Measurements from ENCODE around the gene PRKCH. TPM values are rescaled to one million over a fixed set of nuclear protein-coding genes. Genes with fewer than 3 reads are reported as not detected.

PRKCH gene
- total RNA-seq, 2 donors from 2014 or later: 7.2 to 8.6 TPM

- Histone ChIP-seq H3K27me3 (ENCODE audit: control insufficient read depth, insufficient read depth, low read length, poor library complexity, severe bottlenecking) (no peaks in the 10 kb centered on the region), H3K9ac (ENCODE audit: extremely low read depth, low read length, poor library complexity, severe bottlenecking) (no peak overlapping the region), H3K36me3 (ENCODE audit: control insufficient read depth, insufficient read depth, low read length) (no peaks in the 10 kb centered on the region), H3K9me3 (ENCODE audit: control insufficient read depth, low read length) (no peaks in the 10 kb centered on the region), H3K27ac (ENCODE audit: low read depth, low read length) (no peak overlapping the region), H3K4me3 (ENCODE audit: low read length) (no peak overlapping the region), H3K4me1 (ENCODE audit: control insufficient read depth, insufficient read depth, low read length) (no peaks in the 10 kb centered on the region)
- no peak for TF ChIP-seq CTCF (conservative IDR thresholded peaks at IDR 0.05)
- WGBS, 2 experiments (ENCODE audit: insufficient coverage in 1 of 2, insufficient read length in 1 of 2): 99% methylated on average over 3 of the region's 3 CpGs; no CpG with 5 or more reads in 1 of the 2 experiments
- no peaks in the 10 kb centered on the region for H3K36me3 Mint-ChIP-seq (ENCODE audit: low read depth)
- no peak overlapping the region for H3K4me3 Mint-ChIP-seq
- no peaks in the 10 kb centered on the region for H3K27me3 Mint-ChIP-seq (ENCODE audit: insufficient read depth)
- no peak for DNase-seq
- H3K9me3 Mint-ChIP-seq: no peaks in the 10 kb centered on the region
- no peak overlapping the region for H3K27ac Mint-ChIP-seq
- no peaks in the 10 kb centered on the region for H3K4me1 Mint-ChIP-seq
Measured at GRCh38 chr14:61391119-61391518, 69.7 kb downstream of the PRKCH start.

GRCh38 chr14:61392297-61392696 is 70.9 kb downstream of the PRKCH start:
- no peak for TF ChIP-seq CTCF (conservative IDR thresholded peaks at IDR 0.05)
- peaks cover 11% of the 10 kb centered on the region for H3K4me1 Mint-ChIP-seq
- Histone ChIP-seq H3K9me3 (ENCODE audit: control insufficient read depth, low read length) (no peaks in the 10 kb centered on the region), H3K4me1 (ENCODE audit: control insufficient read depth, insufficient read depth, low read length) (no peaks in the 10 kb centered on the region), H3K36me3 (ENCODE audit: control insufficient read depth, insufficient read depth, low read length) (no peaks in the 10 kb centered on the region), H3K27ac (ENCODE audit: low read depth, low read length) (no peak overlapping the region), H3K4me3 (ENCODE audit: low read length) (no peak overlapping the region), H3K27me3 (ENCODE audit: control insufficient read depth, insufficient read depth, low read length, poor library complexity, severe bottlenecking) (no peaks in the 10 kb centered on the region), H3K9ac (ENCODE audit: extremely low read depth, low read length, poor library complexity, severe bottlenecking) (no peak overlapping the region)
- no peak for DNase-seq
- H3K4me3 Mint-ChIP-seq: no peak overlapping the region
- H3K36me3 Mint-ChIP-seq (ENCODE audit: low read depth): no peaks in the 10 kb centered on the region
- WGBS, 2 experiments (ENCODE audit: insufficient coverage in 1 of 2, insufficient read length in 1 of 2): 100% methylated on average over 1 of the region's 1 CpG; no CpG with 5 or more reads in 1 of the 2 experiments
- no peaks in the 10 kb centered on the region for H3K27me3 Mint-ChIP-seq (ENCODE audit: insufficient read depth)
- no peaks in the 10 kb centered on the region for H3K9me3 Mint-ChIP-seq
- no peak overlapping the region for H3K27ac Mint-ChIP-seq

- Histone ChIP-seq H3K36me3 (ENCODE audit: control insufficient read depth, insufficient read depth, low read length) (no peaks in the 10 kb centered on the region), H3K4me1 (ENCODE audit: control insufficient read depth, insufficient read depth, low read length) (no peaks in the 10 kb centered on the region), H3K27ac (ENCODE audit: low read depth, low read length) (no peak overlapping the region), H3K4me3 (ENCODE audit: low read length) (no peak overlapping the region), H3K9ac (ENCODE audit: extremely low read depth, low read length, poor library complexity, severe bottlenecking) (no peak overlapping the region), H3K9me3 (ENCODE audit: control insufficient read depth, low read length) (no peaks in the 10 kb centered on the region), H3K27me3 (ENCODE audit: control insufficient read depth, insufficient read depth, low read length, poor library complexity, severe bottlenecking) (no peaks in the 10 kb centered on the region)
- TF ChIP-seq CTCF (conservative IDR thresholded peaks at IDR 0.05): no peak
- H3K9me3 Mint-ChIP-seq: no peaks in the 10 kb centered on the region
- no peak for DNase-seq
- no peak overlapping the region for H3K4me3 Mint-ChIP-seq
- WGBS, 2 experiments (ENCODE audit: insufficient coverage in 1 of 2, insufficient read length in 1 of 2): 95% methylated on average over 1 of the region's 1 CpG; no CpG with 5 or more reads in 1 of the 2 experiments
- H3K4me1 Mint-ChIP-seq: peaks cover 15% of the 10 kb centered on the region
- no peak overlapping the region for H3K27ac Mint-ChIP-seq
- H3K27me3 Mint-ChIP-seq (ENCODE audit: insufficient read depth): no peaks in the 10 kb centered on the region
- H3K36me3 Mint-ChIP-seq (ENCODE audit: low read depth): no peaks in the 10 kb centered on the region
Measured at GRCh38 chr14:61394542-61394941, 73.2 kb downstream of the PRKCH start.

Measured in endodermal cell (in vitro differentiated cells).